Endothelial cell (in vitro differentiated cells): Measurements from ENCODE around the gene MACF1. TPM values are rescaled to one million over a fixed set of nuclear protein-coding genes. Genes with fewer than 3 reads are reported as not detected.

Experiments used
- DNase-seq: peaks from one replicate; pipeline ENCODE4 v3.0.0; 2021; ENCODE audit warnings: low spot score
- H3K27ac Mint-ChIP-seq: one replicate; pipeline ENCODE4 v1.8.0; 2021; ENCODE audit warnings: mixed read lengths, inconsistent platforms; ENCODE audit not compliant: unreplicated experiment
- H3K27me3 Mint-ChIP-seq: one replicate; pipeline ENCODE4 v1.8.0; 2021; ENCODE audit warnings: mild to moderate bottlenecking, moderate library complexity, mixed read lengths, inconsistent platforms; ENCODE audit not compliant: unreplicated experiment
- H3K36me3 Mint-ChIP-seq: one replicate; pipeline ENCODE4 v1.8.0; 2021; ENCODE audit warnings: mild to moderate bottlenecking, low read depth, mixed read lengths, inconsistent platforms; ENCODE audit not compliant: unreplicated experiment
- H3K4me1 Mint-ChIP-seq: one replicate; pipeline ENCODE4 v1.8.0; 2021; ENCODE audit warnings: mild to moderate bottlenecking, mixed read lengths, inconsistent platforms; ENCODE audit not compliant: unreplicated experiment
- H3K4me3 Mint-ChIP-seq: one replicate; pipeline ENCODE4 v1.8.0; 2021; ENCODE audit warnings: mild to moderate bottlenecking, mixed read lengths, inconsistent platforms; ENCODE audit not compliant: unreplicated experiment
- H3K9me3 Mint-ChIP-seq: one replicate; pipeline ENCODE4 v1.8.0; 2021; ENCODE audit warnings: mixed read lengths, inconsistent platforms; ENCODE audit not compliant: unreplicated experiment
- total RNA-seq: library from RNA; stranded (reverse); fragmentation: NEBNext Ultra II Directional; extraction: Animal tissue kit (Norgen Biotek cat#: 25700); gene quantifications from one replicate; pipeline ENCODE4 v1.2.1, GENCODE V29; 2021; ENCODE audit not compliant: unreplicated experiment
- TF ChIP-seq, protein P1 (sequence below): fragments of 200-600 bp; sonication (generic); IDR thresholded peaks from one replicate; pipeline ENCODE4 v1.5.0; 2021; ENCODE audit warnings: antibody characterized with exemption; ENCODE audit not compliant: unreplicated experiment

The MACF1 gene
- total RNA-seq, 1 donor from 2014 or later: 511 TPM

DNA sequence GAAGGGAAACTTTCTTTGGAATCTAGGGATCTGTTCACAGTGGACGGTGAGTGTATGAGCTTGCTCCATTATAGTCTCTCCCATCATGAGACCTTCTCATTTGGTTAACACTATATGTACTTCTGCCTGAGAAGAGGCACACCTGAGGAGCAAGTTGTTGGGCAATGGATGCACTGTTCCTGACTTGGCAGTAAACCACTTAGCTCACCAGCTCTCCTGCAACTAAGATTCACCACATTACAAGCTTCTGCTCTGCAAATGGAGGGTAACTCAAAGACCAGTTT lies 10.2 kb downstream of the MACF1 start:
- no peaks in the 10 kb centered on the region for H3K36me3 Mint-ChIP-seq
- no peak overlapping the region for H3K4me3 Mint-ChIP-seq
- H3K27me3 Mint-ChIP-seq: peaks cover 3% of the 10 kb centered on the region
- peak overlapping the region; percentile 62 for H3K27ac Mint-ChIP-seq
- no peak for DNase-seq
- H3K9me3 Mint-ChIP-seq: no peaks in the 10 kb centered on the region
- H3K4me1 Mint-ChIP-seq: peaks cover 36% of the 10 kb centered on the region
- TF ChIP-seq, protein P1, sequence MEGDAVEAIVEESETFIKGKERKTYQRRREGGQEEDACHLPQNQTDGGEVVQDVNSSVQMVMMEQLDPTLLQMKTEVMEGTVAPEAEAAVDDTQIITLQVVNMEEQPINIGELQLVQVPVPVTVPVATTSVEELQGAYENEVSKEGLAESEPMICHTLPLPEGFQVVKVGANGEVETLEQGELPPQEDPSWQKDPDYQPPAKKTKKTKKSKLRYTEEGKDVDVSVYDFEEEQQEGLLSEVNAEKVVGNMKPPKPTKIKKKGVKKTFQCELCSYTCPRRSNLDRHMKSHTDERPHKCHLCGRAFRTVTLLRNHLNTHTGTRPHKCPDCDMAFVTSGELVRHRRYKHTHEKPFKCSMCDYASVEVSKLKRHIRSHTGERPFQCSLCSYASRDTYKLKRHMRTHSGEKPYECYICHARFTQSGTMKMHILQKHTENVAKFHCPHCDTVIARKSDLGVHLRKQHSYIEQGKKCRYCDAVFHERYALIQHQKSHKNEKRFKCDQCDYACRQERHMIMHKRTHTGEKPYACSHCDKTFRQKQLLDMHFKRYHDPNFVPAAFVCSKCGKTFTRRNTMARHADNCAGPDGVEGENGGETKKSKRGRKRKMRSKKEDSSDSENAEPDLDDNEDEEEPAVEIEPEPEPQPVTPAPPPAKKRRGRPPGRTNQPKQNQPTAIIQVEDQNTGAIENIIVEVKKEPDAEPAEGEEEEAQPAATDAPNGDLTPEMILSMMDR: no peak

DNA sequence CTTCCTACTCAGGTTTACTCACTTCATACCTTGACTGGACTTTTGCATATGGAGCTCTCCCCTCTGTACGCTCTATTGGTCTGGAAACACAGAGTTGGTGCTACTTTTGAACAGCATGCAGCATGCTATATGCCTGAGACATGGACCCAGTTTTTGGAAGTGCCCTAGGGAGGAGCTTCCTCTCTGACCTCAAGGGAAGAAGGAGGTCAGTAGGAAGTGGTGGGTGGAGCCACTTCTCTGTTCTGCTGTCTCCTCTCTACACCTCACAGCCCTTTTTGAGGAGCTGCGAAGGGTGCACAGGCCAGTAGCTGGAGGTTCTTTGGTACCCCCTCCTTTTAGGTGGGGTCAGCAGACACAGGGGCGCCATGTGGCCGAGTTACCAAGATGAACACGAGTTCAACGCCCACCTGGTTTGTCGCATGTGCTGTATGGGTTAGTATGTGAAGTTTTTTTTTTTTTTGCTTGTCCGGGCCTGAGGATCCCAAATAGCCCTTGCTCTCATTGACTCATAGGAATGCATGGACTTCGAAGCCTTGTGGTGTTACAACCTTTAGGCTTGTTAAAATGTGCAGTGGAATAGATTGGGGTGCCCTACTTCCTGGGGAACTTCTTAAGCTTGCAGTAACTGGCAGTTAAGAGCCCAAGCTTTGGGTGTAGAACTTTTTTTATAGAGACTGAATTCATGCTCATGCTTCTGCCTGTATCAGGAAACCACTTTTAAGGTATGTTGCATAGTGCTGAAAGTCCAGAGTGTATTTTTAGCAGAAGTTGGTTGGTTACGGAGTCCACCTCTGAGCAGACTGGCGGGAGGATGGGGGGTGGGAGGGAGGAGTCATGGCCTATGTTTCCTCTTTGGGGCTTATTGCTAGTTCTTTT lies 10.7 kb downstream of the MACF1 start:
- Mint-ChIP-seq H3K4me3 (no peak overlapping the region), H3K27ac (peak overlapping the region; percentile 67), H3K4me1 (peaks cover 36% of the 10 kb centered on the region), H3K36me3 (no peaks in the 10 kb centered on the region), H3K27me3 (peaks cover 3% of the 10 kb centered on the region), H3K9me3 (no peaks in the 10 kb centered on the region)
- TF ChIP-seq, protein P1: no peak
- no peak for DNase-seq

DNA sequence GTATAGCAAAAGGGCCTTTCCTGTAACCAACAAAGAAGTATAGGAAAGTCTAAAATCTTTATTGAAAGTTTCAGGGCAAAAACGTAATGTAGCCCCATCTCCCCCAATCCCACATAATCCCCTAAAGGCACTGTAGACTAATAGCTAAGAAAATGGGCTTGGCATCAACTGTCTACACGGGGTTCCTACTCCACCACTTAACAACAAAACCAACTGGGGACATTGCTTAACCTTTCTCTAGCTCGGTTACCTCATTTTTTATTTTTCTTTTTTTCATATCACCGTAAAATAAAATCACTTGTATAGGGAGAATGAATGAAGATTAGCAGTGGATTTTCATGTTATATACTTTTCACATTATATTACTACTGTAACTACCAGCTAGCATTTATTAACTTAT lies 12.3 kb downstream of the MACF1 start:
- Mint-ChIP-seq H3K27ac (no peak overlapping the region), H3K4me3 (no peak overlapping the region), H3K9me3 (no peaks in the 10 kb centered on the region), H3K27me3 (peaks cover 3% of the 10 kb centered on the region), H3K4me1 (peaks cover 45% of the 10 kb centered on the region), H3K36me3 (no peaks in the 10 kb centered on the region)
- DNase-seq: no peak
- TF ChIP-seq, protein P1: no peak

DNA sequence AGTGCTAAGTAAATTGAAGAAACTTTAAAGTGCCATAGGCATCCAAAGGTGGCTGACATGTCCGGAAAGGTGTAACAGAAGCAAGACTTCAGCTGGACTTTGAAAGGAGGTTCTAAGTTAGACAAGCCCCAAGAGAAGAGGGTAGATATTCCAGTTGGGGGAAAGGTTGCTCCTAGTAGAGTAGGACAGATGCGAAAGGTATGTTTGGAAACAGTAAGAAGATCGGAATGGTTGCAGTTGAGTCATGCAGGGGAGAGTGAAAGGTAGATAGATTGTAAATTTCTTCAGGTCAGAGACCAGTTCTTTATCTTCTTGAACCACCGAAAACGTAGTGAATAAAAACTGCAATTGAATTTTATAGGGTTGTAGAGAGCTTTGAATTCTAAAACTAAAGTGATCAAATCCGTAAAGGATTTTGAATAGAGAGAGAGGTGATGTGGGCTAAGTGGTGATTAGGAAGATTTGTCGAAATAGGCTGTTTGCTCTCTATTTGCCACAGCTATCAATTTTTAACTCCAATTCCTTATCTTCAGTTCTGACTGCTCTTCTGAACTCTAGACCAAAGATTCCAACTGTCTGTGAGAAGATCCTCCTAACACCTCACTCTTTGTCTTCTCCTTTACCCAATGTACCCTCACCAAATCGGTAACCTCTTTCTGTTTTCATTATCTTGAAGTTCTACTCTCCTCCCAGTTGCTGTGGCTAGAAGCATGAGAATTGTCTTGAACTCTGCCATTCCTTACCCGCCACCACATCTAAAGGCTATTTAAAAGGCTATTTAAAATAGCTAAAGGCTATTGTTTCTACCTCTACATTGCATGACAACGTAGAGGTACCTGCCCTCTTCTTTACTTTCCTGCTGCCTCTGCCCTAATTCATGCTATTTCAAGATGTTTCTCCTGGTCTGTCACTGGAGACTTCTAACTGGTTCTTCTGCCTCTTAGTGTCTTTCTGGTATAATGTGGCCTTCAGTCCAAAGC lies 16.7 kb downstream of the MACF1 start:
- H3K4me3 Mint-ChIP-seq: no peak overlapping the region
- no peaks in the 10 kb centered on the region for H3K27me3 Mint-ChIP-seq
- H3K9me3 Mint-ChIP-seq: no peaks in the 10 kb centered on the region
- DNase-seq: no peak
- TF ChIP-seq, protein P1: no peak
- H3K4me1 Mint-ChIP-seq: peaks cover 13% of the 10 kb centered on the region
- peaks cover 7% of the 10 kb centered on the region for H3K36me3 Mint-ChIP-seq
- H3K27ac Mint-ChIP-seq: no peak overlapping the region
